OCI-LY7 (cell line): ENCODE data around the gene UBE2E3. TPM values are rescaled to one million over a fixed set of nuclear protein-coding genes. Genes with fewer than 3 reads are reported as not detected.
"Not testable (repeated sequence)": the region's sequence is repeated elsewhere in the genome, so short reads cannot be mapped to it uniquely, and the experiment has no call there.

Experiments
- BruUV-seq: library from RNA; stranded (reverse); fragments of 400-500 nt; replicated peaks from 2 replicates; lab custom pipeline; 2021; lab: Mats Ljungman, UMichigan
- CTCF ChIA-PET: fragments of 300-600 bp; sonication (Branson Sonifier 250); formaldehyde crosslinking; loops from one replicate; lab custom pipeline; 2022; ENCODE audit warnings: antibody characterized with exemption; ENCODE audit not compliant: unreplicated experiment; lab: Charles Lee
- POLR2A ChIA-PET: fragments of 300-600 bp; sonication (Branson Sonifier 250); formaldehyde crosslinking; loops from one replicate; lab custom pipeline; 2022; ENCODE audit warnings: antibody characterized with exemption; lab: Charles Lee
- DNase-seq: peaks from one replicate; pipeline ENCODE4 v3.0.0-alpha.2; 2015; ENCODE audit warnings: low spot score
- H2AFZ ChIP-seq: fragments of 200-600 bp; sonication (generic), shearing (Covaris generic); 2 replicates; pipeline ENCODE4 v1.6.1; 2014; ENCODE audit warnings: mild to moderate bottlenecking, antibody characterized with exemption, low read length, moderate library complexity
- H3K27ac ChIP-seq: fragments of 200-600 bp; sonication (generic); 2 replicates; pipeline ENCODE4 v1.5.1; 2014; ENCODE audit warnings: mixed run types, low read depth, mild to moderate bottlenecking, moderate library complexity, low read length, inconsistent platforms; ENCODE audit not compliant: poor library complexity, severe bottlenecking
- H3K36me3 ChIP-seq: fragments of 200-600 bp; sonication (generic); 2 replicates; pipeline ENCODE4 v1.6.1; 2014; ENCODE audit warnings: mild to moderate bottlenecking, antibody characterized with exemption, low read length, moderate library complexity, mixed read lengths; ENCODE audit not compliant: insufficient read depth
- H3K4me1 ChIP-seq: fragments of 200-600 bp; sonication (generic); 2 replicates; pipeline ENCODE4 v1.5.1; 2014; ENCODE audit warnings: mild to moderate bottlenecking, low read length; ENCODE audit not compliant: insufficient read depth, poor library complexity, severe bottlenecking
- H3K4me2 ChIP-seq: fragments of 200-600 bp; sonication (generic); 2 replicates; pipeline ENCODE4 v1.6.1; 2014; ENCODE audit warnings: mild to moderate bottlenecking, low read length
- H3K4me3 ChIP-seq: fragments of 200-600 bp; sonication (generic); 2 replicates; pipeline ENCODE4 v1.5.1; 2014; ENCODE audit warnings: mild to moderate bottlenecking, low read depth, low read length; ENCODE audit not compliant: poor library complexity, severe bottlenecking
- H3K79me2 ChIP-seq: fragments of 200-600 bp; sonication (generic); 2 replicates; pipeline ENCODE4 v1.6.1; 2016; ENCODE audit warnings: low read depth, mild to moderate bottlenecking, low read length, moderate library complexity, mixed read lengths; ENCODE audit not compliant: insufficient read depth
- H3K9me2 ChIP-seq: fragments of 200-600 bp; sonication (generic); 2 replicates; pipeline ENCODE4 v1.6.1; 2016; ENCODE audit warnings: mild to moderate bottlenecking, low read length, mixed read lengths; ENCODE audit not compliant: insufficient read depth
- H3K9me3 ChIP-seq: fragments of 200-600 bp; sonication (generic); 2 replicates; pipeline ENCODE4 v1.6.1; 2014; ENCODE audit warnings: mild to moderate bottlenecking, mixed run types, low read length, mixed read lengths
- H4K20me1 ChIP-seq: fragments of 200-600 bp; sonication (generic); 2 replicates; pipeline ENCODE4 v1.6.1; 2014; ENCODE audit warnings: mild to moderate bottlenecking, antibody characterized with exemption, low read length, moderate library complexity, mixed read lengths; ENCODE audit not compliant: insufficient read depth
- CTCF ChIP-seq: fragments of 200-600 bp; sonication (generic); conservative IDR thresholded peaks from 2 replicates; pipeline ENCODE4 v1.5.1; 2014; ENCODE audit warnings: mild to moderate bottlenecking, antibody characterized with exemption, low read length, moderate library complexity, mixed read lengths
- EZH2phosphoT487 ChIP-seq: fragments of 200-600 bp; sonication (generic); IDR thresholded peaks from 2 replicates; pipeline ENCODE4 v1.6.1; 2018; ENCODE audit warnings: low read depth, borderline replicate concordance, mild to moderate bottlenecking, mixed run types, antibody characterized with exemption, low read length, moderate library complexity, mixed read lengths
- intact Hi-C: fragments of 100-400 bp; cut with micrococcal nuclease; formaldehyde crosslinking; loops from one replicate; pipeline ENCODE4 v1.10.0; 2022; ENCODE audit not compliant: unreplicated experiment
- total RNA-seq, 2 experiments: library from RNA; depleted of rRNA in 1 of 2; stranded (reverse); fragments of >200 nt in 1 of 2; shearing (Covaris generic) in 1 of 2; gene quantifications; 2 replicates each; pipeline ENCODE4 v1.2.3, GENCODE V29; 2014 to 2022

The UBE2E3 gene
- total RNA-seq, 2 experiments from 2014 or later: 33.7 to 48.6 TPM

GRCh38 chr2:181083140-181083539 lies 102.7 kb downstream of the UBE2E3 start:
- Histone ChIP-seq H3K9me3 (no peaks in the 10 kb centered on the region), H3K9me2 (no peaks in the 10 kb centered on the region), H3K4me1 (no peaks in the 10 kb centered on the region), H3K4me3 (no peak overlapping the region), H3K27ac (no peak overlapping the region), H3K4me2 (no peak overlapping the region), H3K79me2 (no peaks in the 10 kb centered on the region), H2AFZ (no peak overlapping the region), H3K36me3 (no peaks in the 10 kb centered on the region), H4K20me1 (no peaks in the 10 kb centered on the region)
- intact Hi-C loops: no loop called here
- BruUV-seq: no TSS peak
- TF ChIP-seq EZH2phosphoT487: no peak
- no peak for TF ChIP-seq CTCF
- POLR2A ChIA-PET: interaction anchor here (0.5 kb wide), 1 partner anchor 295 kb away, joined by 3 read pairs; no protein-coding TSS in a partner anchor
- CTCF ChIA-PET: no interaction called here
- no peak for DNase-seq

- intact Hi-C loops: no loop called here
- no peak overlapping the region for H3K4me2 ChIP-seq
- H3K27ac ChIP-seq: no peak overlapping the region
- POLR2A ChIA-PET: interaction anchor here (0.6 to 1.7 kb wide), 5 partner anchors 10 to 1478 kb away, joined by 3 to 5 read pairs (median 4); no protein-coding TSS in a partner anchor
- no peaks in the 10 kb centered on the region for H3K79me2 ChIP-seq
- H3K9me3 ChIP-seq: no peaks in the 10 kb centered on the region
- CTCF ChIA-PET: no interaction called here
- DNase-seq: no peak
- no peaks in the 10 kb centered on the region for H3K36me3 ChIP-seq
- no peaks in the 10 kb centered on the region for H3K9me2 ChIP-seq
- no peak overlapping the region for H2AFZ ChIP-seq
- no peaks in the 10 kb centered on the region for H3K4me1 ChIP-seq
- H3K4me3 ChIP-seq: no peak overlapping the region
- no TSS peak for BruUV-seq
- no peaks in the 10 kb centered on the region for H4K20me1 ChIP-seq
- TF ChIP-seq CTCF: no peak
Measured at GRCh38 chr2:181085734-181086133, 105.3 kb downstream of the UBE2E3 start.

GRCh38 chr2:181091920-181092319 lies 111.5 kb downstream of the UBE2E3 start:
- DNase-seq, H3K79me2 ChIP-seq, H3K4me2 ChIP-seq, H3K4me3 ChIP-seq, H3K9me3 ChIP-seq, H2AFZ ChIP-seq, H3K4me1 ChIP-seq, CTCF ChIA-PET, H4K20me1 ChIP-seq, BruUV-seq, H3K36me3 ChIP-seq, intact Hi-C loops, H3K27ac ChIP-seq, H3K9me2 ChIP-seq, POLR2A ChIA-PET: not testable (repeated sequence)
